ENCODE data around the gene DENND1A.

The DENND1A gene

GRCh38 chr9:123685489-123686083 is 244.3 kb downstream of the DENND1A start:
- no peak for DNase-seq (ENCODE audit: low read depth, low spot score)

DNA sequence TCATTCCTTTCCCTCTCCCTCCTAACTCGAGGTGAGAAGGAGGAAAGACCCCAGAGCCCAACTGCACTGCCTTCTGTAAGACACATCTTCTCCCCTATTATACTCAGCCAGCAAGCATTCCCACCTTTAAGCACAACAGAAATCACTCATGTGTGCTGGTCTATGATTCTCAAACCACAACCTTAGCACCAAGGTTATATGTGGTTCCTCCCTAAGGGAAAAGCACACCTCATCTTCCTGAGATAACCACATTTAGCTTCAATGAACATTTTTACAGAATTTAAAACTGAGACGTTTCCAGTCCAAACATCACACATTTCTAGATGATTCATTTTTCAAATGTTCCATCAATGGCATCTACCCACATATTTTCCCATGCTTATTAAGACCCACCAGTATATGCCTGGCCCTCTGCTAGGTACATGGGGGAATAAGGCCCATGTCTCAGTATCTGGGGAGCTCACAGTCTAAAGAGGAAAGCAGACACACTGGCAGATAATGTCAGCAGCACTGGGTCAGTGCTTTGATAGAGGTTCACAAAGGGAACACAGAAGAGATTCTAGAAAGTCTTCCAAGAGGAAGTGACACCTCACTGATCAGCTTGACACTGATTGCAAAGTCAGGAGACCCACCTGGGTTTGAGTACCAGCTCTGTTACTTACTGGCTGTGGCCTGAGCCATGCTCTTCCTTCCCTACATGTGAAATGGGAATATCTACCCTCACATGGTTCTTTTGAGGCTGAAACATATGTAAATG is 245.4 kb downstream of the DENND1A start:
- DNase-seq (ENCODE audit: low read depth, low spot score) = no peak

DNA sequence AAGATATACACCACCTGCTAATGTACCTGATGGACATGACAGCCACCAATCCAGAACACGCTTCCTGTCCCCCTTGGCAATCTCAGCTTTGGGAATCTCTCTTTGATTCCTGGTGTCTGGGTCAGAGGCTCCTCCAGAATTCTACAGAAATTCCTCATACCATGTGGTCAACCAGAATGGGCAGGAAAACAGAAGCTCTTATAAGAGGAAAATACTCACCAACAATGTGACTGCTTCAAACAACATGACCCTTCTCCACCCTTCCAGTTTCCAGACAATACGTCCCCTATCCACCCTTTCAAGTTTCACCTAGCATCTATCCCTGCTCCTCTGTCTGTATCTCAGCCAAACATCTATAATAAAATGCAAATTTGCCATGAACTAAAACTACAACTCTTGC is 247.2 kb downstream of the DENND1A start:
- DNase-seq (ENCODE audit: low read depth, low spot score) = no peak

- DNase-seq (ENCODE audit: low read depth, low spot score) = no peak
Measured at GRCh38 chr9:123680352-123680751, 249.6 kb downstream of the DENND1A start.

DNA sequence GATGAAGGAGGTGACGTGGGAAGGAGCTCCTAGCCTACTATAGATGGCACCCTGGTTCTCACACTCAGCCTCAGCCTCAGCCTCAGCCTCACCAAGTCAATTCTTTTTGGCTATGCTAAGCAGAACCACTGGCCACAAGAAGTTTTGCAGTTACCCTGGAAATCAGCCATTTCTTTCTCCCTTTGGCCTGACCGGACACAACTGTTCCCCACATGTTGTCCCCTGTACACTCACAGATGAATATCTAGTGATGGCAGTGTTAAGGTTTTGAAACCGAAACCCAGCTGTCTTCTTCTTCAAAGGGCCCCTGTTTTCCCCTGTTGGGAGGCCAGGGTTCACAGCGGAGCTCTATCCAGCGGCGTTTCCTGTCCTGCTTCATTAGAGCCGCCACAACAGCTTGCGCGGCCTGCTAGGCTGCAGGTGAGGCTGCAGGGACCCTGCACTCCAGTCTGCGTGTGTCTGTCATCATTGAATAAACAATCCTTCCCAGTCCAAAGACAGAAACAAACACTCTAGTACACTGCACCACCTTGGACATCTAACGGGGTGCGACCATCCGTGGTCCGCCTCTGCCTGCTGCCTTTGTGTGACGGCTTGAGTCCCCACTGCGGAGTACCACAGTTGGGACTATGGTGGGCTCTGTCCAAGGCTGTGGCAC is 250.5 kb downstream of the DENND1A start:
- DNase-seq (ENCODE audit: low read depth, low spot score) = no peak

- DNase-seq (ENCODE audit: low read depth, low spot score) = no peak
Measured at GRCh38 chr9:123678878-123679329, 251.0 kb downstream of the DENND1A start.

- DNase-seq (ENCODE audit: low read depth, low spot score) = no peak
Measured at GRCh38 chr9:123678038-123678877, 251.7 kb downstream of the DENND1A start.

DNA sequence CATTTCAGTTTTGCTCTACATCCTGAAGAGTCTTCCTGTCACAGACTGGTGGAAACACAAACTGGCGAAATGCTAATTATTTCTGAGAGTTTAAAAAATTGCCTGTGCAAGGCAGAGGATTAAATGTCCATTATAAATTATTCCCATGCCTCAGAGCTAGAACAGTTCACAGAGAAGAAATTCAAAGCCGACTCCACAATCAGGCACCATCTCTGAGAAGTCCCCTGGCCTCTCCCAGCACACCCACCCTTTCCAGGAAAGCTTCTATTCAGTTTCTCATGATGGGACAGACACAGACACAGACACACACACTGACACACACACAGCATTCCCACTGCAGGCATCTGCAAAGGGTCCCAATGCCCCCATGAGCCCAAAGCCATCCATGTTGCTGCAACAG is 253.1 kb downstream of the DENND1A start:
- no peak for DNase-seq (ENCODE audit: low read depth, low spot score)

DNA sequence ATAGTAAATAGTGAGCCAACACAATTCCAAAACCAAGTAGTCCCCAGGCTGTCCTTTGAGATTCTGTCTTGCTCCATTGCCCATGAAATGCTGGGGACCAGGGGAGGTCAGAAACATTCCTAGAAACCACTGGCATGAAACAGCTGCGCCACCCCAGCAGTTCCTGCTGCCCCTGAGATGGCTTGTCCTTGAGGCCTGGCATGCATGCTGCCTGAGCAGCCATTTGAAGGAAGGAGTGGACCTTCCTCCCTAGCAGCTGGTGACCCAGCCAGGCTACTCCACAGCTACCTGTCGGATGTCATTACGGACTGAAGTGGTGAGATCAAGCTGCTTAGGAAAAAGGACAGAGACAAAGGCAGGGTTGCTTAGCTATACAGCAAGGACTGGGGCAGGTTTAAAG is 260.6 kb downstream of the DENND1A start:
- DNase-seq (ENCODE audit: low read depth, low spot score) = no peak

- DNase-seq (ENCODE audit: low read depth, low spot score) = no peak
Measured at GRCh38 chr9:123663529-123663928, 266.4 kb downstream of the DENND1A start.

DNA sequence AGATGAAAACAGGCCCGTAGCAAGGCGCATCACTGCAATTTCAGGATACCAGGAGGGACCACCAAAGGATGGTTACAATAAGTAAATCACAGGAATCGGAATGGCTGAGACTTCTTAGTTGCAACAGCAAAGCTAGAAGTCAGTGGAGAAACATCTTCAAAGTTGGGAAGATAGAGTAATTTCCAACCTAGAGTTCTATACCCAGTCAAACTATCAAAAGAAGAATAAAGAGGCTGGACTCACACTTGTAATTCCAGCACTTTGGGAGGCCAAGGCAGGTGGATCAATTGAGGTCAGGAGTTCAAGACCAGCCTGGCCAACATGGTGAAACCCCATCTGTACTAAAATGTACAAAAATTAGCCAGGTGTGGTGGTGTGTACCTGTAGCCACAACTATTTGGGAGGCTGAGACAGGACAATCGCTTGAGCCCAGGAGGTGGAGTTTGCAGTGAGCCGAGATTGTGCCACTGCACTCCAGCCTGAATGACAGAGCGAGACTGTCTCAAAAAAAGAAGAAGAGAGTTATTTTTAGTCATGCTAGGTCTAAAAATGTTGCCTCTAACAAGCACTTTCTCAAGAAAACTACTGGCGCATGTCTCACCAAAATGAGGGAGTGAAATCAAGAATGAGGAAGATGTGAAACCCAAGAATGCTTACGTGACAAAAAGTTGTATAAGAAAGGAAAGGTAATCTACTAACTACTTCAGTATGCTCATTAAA is 267.7 kb downstream of the DENND1A start:
- no peak for DNase-seq (ENCODE audit: low read depth, low spot score)

GRCh38 chr9:123660691-123661466 is 269.0 kb downstream of the DENND1A start:
- DNase-seq (ENCODE audit: low read depth, low spot score) = no peak

DNA sequence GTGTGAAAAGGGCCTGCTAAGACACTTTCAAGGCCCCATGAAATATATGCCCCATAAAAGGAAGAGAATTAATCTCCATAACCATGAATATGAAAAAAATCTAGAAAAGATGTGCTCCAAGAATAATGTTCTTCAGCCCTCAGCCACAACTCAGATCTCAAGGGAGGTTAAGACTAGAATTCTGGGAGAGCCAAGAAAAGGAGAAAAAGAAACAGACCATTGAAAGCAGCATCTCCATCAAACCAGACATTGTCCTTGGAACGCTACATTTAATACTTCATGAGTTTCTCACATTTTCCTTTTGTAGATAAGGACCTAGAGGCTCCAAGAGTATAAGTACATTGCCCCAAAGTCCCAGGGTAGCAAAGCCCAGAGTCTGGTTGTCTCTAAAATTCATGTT is 270.6 kb downstream of the DENND1A start:
- no peak for DNase-seq (ENCODE audit: low read depth, low spot score)

GRCh38 chr9:123658792-123659191 is 271.1 kb downstream of the DENND1A start:
- DNase-seq (ENCODE audit: low read depth, low spot score) = no peak

DNA sequence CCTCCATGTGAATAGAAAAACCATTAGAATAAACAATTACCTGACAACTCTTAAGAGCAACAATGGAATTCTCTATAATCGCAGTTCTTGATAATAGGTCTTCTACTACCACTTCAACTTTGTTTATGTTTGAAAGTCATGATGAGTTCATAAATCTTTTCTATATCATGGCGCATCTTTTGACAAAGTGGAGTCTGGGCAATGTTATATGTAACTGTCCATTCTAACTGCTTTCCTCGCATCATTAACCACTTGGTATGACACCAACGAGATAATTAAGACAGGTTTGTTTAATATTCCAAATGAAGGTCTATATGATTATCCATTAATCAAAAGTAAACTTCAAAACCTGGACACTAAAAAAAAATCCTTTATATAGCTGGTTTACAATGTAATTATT is 272.0 kb downstream of the DENND1A start:
- DNase-seq (ENCODE audit: low read depth, low spot score) = no peak

DNA sequence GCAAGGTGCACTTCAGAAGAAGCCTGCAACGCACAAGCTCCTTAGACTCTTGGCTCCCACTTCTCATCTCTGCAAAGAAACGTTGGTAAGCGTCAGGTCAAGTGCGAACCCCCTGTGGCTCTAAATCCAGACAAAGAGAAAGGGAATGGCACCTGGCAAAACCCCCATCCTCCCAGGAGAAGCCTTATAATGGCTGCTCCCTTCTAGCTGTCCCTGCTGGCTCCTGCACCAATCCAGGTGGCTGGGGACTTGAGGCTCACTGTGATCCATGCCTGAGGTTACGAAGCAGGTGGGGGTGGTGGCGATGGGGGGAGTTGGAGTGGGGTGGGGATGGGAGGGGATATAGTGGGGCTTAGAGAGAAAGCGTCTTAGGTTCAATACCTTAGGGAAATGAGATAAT is 272.8 kb downstream of the DENND1A start:
- DNase-seq (ENCODE audit: low read depth, low spot score) = no peak

GRCh38 chr9:123656565-123656964 is 273.4 kb downstream of the DENND1A start:
- DNase-seq (ENCODE audit: low read depth, low spot score) = no peak

DNA sequence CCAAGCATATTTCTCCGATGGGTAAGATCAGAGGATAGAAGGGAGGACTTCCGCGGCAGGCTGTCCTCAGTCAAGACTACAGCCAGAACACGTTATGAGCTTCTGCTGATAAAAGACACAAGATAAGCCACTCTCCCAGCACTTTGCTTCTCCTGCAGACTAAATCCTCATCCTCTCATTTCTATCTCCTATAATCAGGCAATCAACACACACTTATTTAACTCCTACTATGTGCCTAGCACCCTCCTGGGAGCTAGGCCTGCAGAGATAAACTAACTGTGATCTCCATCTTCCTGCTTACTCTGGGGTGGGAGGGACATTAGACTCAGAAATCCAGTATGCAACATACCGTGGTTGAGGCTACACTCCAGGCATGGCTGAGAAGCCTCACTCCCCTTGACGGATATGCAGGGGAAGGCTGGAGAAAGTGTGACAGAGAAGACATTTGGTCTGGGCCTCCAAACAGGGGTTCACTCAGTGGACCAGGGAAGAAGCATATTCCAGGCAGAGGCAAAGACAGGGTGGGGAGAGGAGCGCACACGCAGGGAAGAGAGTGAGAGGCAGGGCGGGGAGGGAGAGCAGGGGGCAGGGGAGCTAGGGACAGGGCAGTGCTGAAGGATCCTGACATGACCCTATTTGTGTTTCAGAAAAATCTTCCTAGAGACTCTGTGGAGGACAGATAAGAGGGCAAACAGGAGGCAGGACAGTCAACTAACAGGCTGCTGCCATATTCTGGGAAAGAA is 274.1 kb downstream of the DENND1A start:
- DNase-seq (ENCODE audit: low read depth, low spot score) = no peak

DNA sequence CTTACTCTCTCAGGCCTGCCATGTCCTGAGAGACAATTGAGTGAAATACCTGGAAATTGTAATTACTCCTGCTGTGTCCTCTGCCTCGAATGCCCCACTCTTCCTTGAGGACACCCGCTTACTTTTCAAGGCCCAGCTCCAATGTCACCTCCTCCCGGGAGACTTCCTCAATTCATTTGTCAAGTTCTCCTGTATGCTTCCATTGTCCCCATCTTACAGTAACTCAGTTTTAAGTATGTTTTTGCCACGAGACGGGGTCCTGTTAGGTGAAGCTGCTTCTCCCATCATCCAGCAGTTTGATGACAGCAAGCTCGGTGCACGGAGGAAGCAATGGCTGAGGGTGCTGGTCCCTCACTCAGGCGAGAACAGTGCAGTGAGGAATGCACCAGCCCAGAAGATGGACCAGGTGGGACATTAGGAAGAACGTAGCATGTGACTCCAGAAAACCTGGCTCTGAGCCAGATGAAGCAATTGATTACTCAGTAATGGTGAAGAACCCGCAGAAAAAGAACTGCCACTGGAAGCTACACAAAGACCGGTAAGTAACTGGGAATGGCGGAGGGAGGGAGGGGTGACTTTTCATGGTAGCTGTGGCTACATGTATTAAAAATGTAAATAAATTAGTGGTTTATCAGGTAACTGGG is 274.8 kb downstream of the DENND1A start:
- DNase-seq (ENCODE audit: low read depth, low spot score) = no peak
